HCT116 (cell line): ENCODE data around the gene NBAS. TPM values are rescaled to one million over a fixed set of nuclear protein-coding genes. Genes with fewer than 3 reads are reported as not detected.

ENCODE experiments used
- ATAC-seq: fragments of 200-7000 bp; cut with Tn5 transposase; 2 replicates; pipeline ENCODE4 v1.9.1; 2020; ENCODE audit warnings: mild to moderate bottlenecking, moderate library complexity
- BruUV-seq: library from RNA; stranded (reverse); fragments of 400-500 nt; replicated peaks from 2 replicates; lab custom pipeline; 2021; lab: Mats Ljungman, UMichigan
- CTCF ChIA-PET: fragments of 300-600 bp; sonication (Branson Sonifier 250); formaldehyde crosslinking; loops from one replicate; lab custom pipeline; 2021; ENCODE audit warnings: antibody characterized with exemption; lab: Charles Lee
- POLR2A ChIA-PET: fragments of 300-600, 350-600 bp; sonication (Branson Sonifier 250); formaldehyde crosslinking; loops from one replicate; lab custom pipeline; 2021; ENCODE audit warnings: antibody characterized with exemption; lab: Charles Lee
- RAD21 ChIA-PET, 2 experiments: fragments of 300-600 bp; sonication (Branson Sonifier 250); formaldehyde crosslinking; loops; one replicate each; lab custom pipeline; 2023; ENCODE audit warnings: low total read pairs in 2 of 2; ENCODE audit not compliant: uncharacterized antibody in 2 of 2, unreplicated experiment in 2 of 2, low non-redundant PET in 1 of 2; lab: Charles Lee
- DNase-seq: peaks from one replicate; pipeline ENCODE4 v3.0.0-alpha.2; 2010; ENCODE audit warnings: low read depth, low spot score
- H2AFZ ChIP-seq: fragments of 200-600 bp; shearing (Covaris generic), sonication (generic); 2 replicates; pipeline ENCODE4 v1.6.1; 2017; ENCODE audit warnings: low read depth, mixed run types, mixed read lengths, antibody characterized with exemption, low read length; ENCODE audit not compliant: poor library complexity, severe bottlenecking
- H3K27ac ChIP-seq: 2 replicates; pipeline ENCODE4 v1.5.1; 2012; ENCODE audit warnings: low read depth, low read length
- H3K27me3 ChIP-seq: fragments of 200-600 bp; sonication (generic); 2 replicates; pipeline ENCODE4 v1.6.1; 2016; ENCODE audit warnings: mixed run types, low read length, mixed read lengths; ENCODE audit not compliant: insufficient read depth
- H3K36me3 ChIP-seq, 2 experiments: fragments of 200-500 bp in 1 of 2; fragments of 200-600 bp in 1 of 2; sonication (Bioruptor generic) in 1 of 2; sonication (generic) in 1 of 2; 2 replicates each; pipeline versions ENCODE4 v1.5.1 to v1.6.1; 2014 to 2016; ENCODE audit warnings: low read length in 2 of 2, inconsistent platforms in 1 of 2, mixed read lengths in 1 of 2, mixed run types in 1 of 2; ENCODE audit not compliant: insufficient read depth in 2 of 2, control insufficient read depth in 1 of 2
- H3K4me1 ChIP-seq, 2 experiments: fragments of 200-600 bp in 1 of 2; sonication (generic) in 1 of 2; 2 replicates each; pipeline versions ENCODE4 v1.5.1 to v1.6.1; 2012 to 2017; ENCODE audit warnings: low read length in 2 of 2, inconsistent platforms in 1 of 2, mild to moderate bottlenecking in 1 of 2, mixed read lengths in 1 of 2, mixed run types in 1 of 2, moderate library complexity in 1 of 2; ENCODE audit not compliant: insufficient read depth in 2 of 2, control insufficient read depth in 1 of 2
- H3K4me2 ChIP-seq: fragments of 200-600 bp; sonication (generic); 2 replicates; pipeline ENCODE4 v1.6.1; 2017; ENCODE audit warnings: mixed run types, low read length, mixed read lengths
- H3K4me3 ChIP-seq, 2 experiments: fragments of 200-600 bp in 1 of 2; sonication (generic) in 1 of 2; replicated peaks in 1 of 2; 2 replicates each; pipeline ENCODE4 v1.5.1; 2011 to 2016; ENCODE audit warnings: low read length in 2 of 2, control low read depth in 1 of 2, low read depth in 1 of 2, mild to moderate bottlenecking in 1 of 2, mixed read lengths in 1 of 2, mixed run types in 1 of 2
- H3K79me2 ChIP-seq: fragments of 200-600 bp; sonication (generic); 2 replicates; pipeline ENCODE4 v1.6.1; 2017; ENCODE audit warnings: mild to moderate bottlenecking, mixed run types, low read length, moderate library complexity, mixed read lengths; ENCODE audit not compliant: insufficient read depth
- H3K9ac ChIP-seq: fragments of 200-600 bp; sonication (generic); 2 replicates; pipeline ENCODE4 v1.6.1; 2016; ENCODE audit warnings: low read length, mixed read lengths
- H3K9me2 ChIP-seq: fragments of 200-600 bp; sonication (generic), shearing (Covaris generic); 2 replicates; pipeline ENCODE4 v1.6.1; 2017; ENCODE audit warnings: mixed run types, mild to moderate bottlenecking, moderate library complexity; ENCODE audit not compliant: insufficient read depth
- H3K9me3 ChIP-seq, 2 experiments: fragments of 200-500 bp in 1 of 2; fragments of 200-600 bp in 1 of 2; sonication (Bioruptor generic) in 1 of 2; sonication (generic) in 1 of 2; 2 replicates each; pipeline ENCODE4 v1.6.1; 2014 to 2017; ENCODE audit warnings: low read length in 2 of 2, mixed read lengths in 2 of 2, inconsistent platforms in 1 of 2, low read depth in 1 of 2, mild to moderate bottlenecking in 1 of 2, mixed run types in 1 of 2, moderate library complexity in 1 of 2; ENCODE audit not compliant: control insufficient read depth in 1 of 2, insufficient read depth in 1 of 2
- H4K20me1 ChIP-seq: fragments of 200-600 bp; sonication (generic), shearing (Covaris generic); 2 replicates; pipeline ENCODE4 v1.6.1; 2017; ENCODE audit warnings: mixed run types, mild to moderate bottlenecking, moderate library complexity; ENCODE audit not compliant: insufficient read depth
- ATF3 ChIP-seq: IDR thresholded peaks from 2 replicates; pipeline ENCODE4 v1.6.1; 2012
- CBX3 ChIP-seq: IDR thresholded peaks from 2 replicates; pipeline ENCODE4 v1.6.1; 2012; ENCODE audit warnings: low read depth
- CEBPB ChIP-seq: IDR thresholded peaks from 2 replicates; pipeline ENCODE4 v1.6.1; 2012; ENCODE audit warnings: low read depth
- EGR1 ChIP-seq: IDR thresholded peaks from 2 replicates; pipeline ENCODE4 v1.6.1; 2012; ENCODE audit warnings: low read depth
- EZH2 ChIP-seq: fragments of 200-600 bp; sonication (generic); IDR thresholded peaks from 2 replicates; pipeline ENCODE4 v1.6.1; 2017; ENCODE audit warnings: antibody characterized with exemption, mixed run types
- MAX ChIP-seq: IDR thresholded peaks from 2 replicates; pipeline ENCODE4 v1.6.1; 2012
- RAD21 ChIP-seq: IDR thresholded peaks from 2 replicates; pipeline ENCODE4 v1.6.1; 2012; ENCODE audit warnings: low read depth, mild to moderate bottlenecking
- REST ChIP-seq: IDR thresholded peaks from 2 replicates; pipeline ENCODE4 v1.6.1; 2012; ENCODE audit warnings: low read depth
- SIN3A ChIP-seq: IDR thresholded peaks from 2 replicates; pipeline ENCODE4 v1.6.1; 2012; ENCODE audit warnings: low read depth
- SP1 ChIP-seq: IDR thresholded peaks from 2 replicates; pipeline ENCODE4 v1.6.1; 2012; ENCODE audit warnings: low read depth
- SRF ChIP-seq: IDR thresholded peaks from 2 replicates; pipeline ENCODE4 v1.6.1; 2012; ENCODE audit warnings: low read depth
- YY1 ChIP-seq: IDR thresholded peaks from 2 replicates; pipeline ENCODE4 v1.6.1; 2011; ENCODE audit warnings: low read length, low read depth, moderate library complexity, mild to moderate bottlenecking; ENCODE audit not compliant: insufficient replicate concordance; ENCODE audit errors: extremely low read depth
- ZFX ChIP-seq: fragments of 450-650 bp; IDR thresholded peaks from 2 replicates; pipeline ENCODE4 v1.6.1; 2017
- intact Hi-C: fragments of 100-400 bp; cut with micrococcal nuclease; formaldehyde crosslinking; loops from 2 replicates; pipeline ENCODE4 v1.10.0; 2022
- total RNA-seq: library from RNA; stranded (reverse); gene quantifications from one replicate; pipeline ENCODE4 v1.2.1, GENCODE V29; 2021; ENCODE audit not compliant: unreplicated experiment

Gene NBAS
- total RNA-seq, 1 experiment from 2014 or later = 32.8 TPM

GRCh38 chr2:15300624-15301573 is 260.2 kb downstream of the NBAS start:
- Histone ChIP-seq H3K36me3 (no peaks in the 10 kb centered on the region), H3K4me3 (no peak overlapping the region), H3K79me2 (no peaks in the 10 kb centered on the region), H3K4me2 (no peak overlapping the region), H4K20me1 (no peaks in the 10 kb centered on the region), H3K27ac (no peak overlapping the region), H3K4me1 (no peaks in the 10 kb centered on the region)
- DNase-seq = no peak
- CTCF ChIA-PET = no interaction called here
- BruUV-seq = no TSS peak
- TF ChIP-seq SRF (no peak), SP1 (no peak), CEBPB (no peak)
- TF ChIP-seq, all 23 proteins: peak for 0
- no peaks in the 10 kb centered on the region for H3K27me3 ChIP-seq
- H3K9ac ChIP-seq = no peak overlapping the region
- ChIA-PET RAD21 (no interaction called here), POLR2A (no interaction called here)
- H3K9me2 ChIP-seq = no peaks in the 10 kb centered on the region
- intact Hi-C loops = no loop called here
- ATAC-seq = no peak
- no peak overlapping the region for H2AFZ ChIP-seq
- H3K9me3 ChIP-seq = no peaks in the 10 kb centered on the region

- H3K27ac ChIP-seq = no peak overlapping the region
- ChIA-PET POLR2A (no interaction called here), CTCF (no interaction called here), RAD21 (no interaction called here)
- H3K9me2 ChIP-seq = no peaks in the 10 kb centered on the region
- ATAC-seq (no peak), DNase-seq (no peak)
- H3K4me2 ChIP-seq = no peak overlapping the region
- no TSS peak for BruUV-seq
- TF ChIP-seq SIN3A = no peak
- TF ChIP-seq EGR1 = no peak
- TF ChIP-seq REST = no peak
- TF ChIP-seq ATF3 = no peak
- TF ChIP-seq ZFX = no peak
- TF ChIP-seq SRF = no peak
- TF ChIP-seq CBX3 = no peak
- TF ChIP-seq CEBPB = no peak
- no peak for TF ChIP-seq MAX
- no peak for TF ChIP-seq RAD21
- no peak for TF ChIP-seq EZH2
- TF ChIP-seq YY1 = no peak
- H4K20me1 ChIP-seq = no peaks in the 10 kb centered on the region
- H3K36me3 ChIP-seq = no peaks in the 10 kb centered on the region
- no peaks in the 10 kb centered on the region for H3K27me3 ChIP-seq
- H3K9me3 ChIP-seq = no peaks in the 10 kb centered on the region
- H2AFZ ChIP-seq = no peak overlapping the region
- intact Hi-C loops = no loop called here
- no peak overlapping the region for H3K9ac ChIP-seq
- H3K4me3 ChIP-seq = no peak overlapping the region
- H3K4me1 ChIP-seq = no peaks in the 10 kb centered on the region
- no peaks in the 10 kb centered on the region for H3K79me2 ChIP-seq
Observed at GRCh38 chr2:15299904-15300520, 261.1 kb downstream of the NBAS start.
